Activated CD4-positive, alpha-beta T cell treated with anti-CD3 and anti-CD28 coated beads for 4 hours (primary cell): Measurements from ENCODE around the gene DRICH1.
"Not testable (repeated sequence)": the region's sequence is repeated elsewhere in the genome, so short reads cannot be mapped to it uniquely, and the experiment has no call there.

Experiments
- DNase-seq, 2 donors: peaks; one replicate each; pipeline ENCODE4 v3.0.0-alpha.2; 2020

Gene DRICH1

DNA sequence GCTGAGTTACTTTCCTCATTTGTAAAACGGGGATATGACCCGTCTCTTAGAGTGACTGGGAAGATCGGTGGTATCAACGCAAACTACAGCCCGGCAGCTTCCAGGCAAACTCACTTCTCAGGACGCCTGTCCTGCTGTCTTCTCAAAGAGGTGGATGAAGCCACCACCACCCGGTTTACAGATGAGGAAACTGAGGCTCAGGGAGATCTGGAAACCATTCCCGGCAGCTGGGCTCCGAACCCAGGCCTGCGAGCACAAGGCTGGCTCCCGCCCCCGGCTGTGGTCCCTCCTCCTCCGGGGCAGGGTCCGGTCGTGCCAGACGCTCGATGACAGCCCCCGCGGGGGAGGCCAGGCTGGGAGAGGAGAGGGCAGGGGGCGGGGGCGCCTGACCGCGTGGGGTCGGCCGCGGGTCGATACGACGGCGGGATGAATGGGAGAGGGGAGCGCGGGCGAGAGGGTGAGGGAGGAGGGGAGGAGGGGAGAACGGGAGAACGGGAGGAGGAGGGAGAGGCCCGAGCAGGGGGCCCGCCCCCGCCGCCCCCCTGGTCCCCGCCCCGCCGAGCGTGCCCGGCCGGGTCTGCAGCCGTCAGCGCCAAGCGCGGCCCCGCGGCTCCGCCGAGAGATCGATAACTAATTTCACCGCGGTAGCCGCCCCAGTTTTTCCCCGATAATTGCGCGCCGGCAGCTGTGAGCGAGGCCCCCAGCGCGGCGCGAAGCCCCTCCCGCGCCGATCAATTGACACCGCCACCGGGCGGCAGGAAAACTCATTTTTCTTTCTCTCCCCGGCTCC is 66.0 kb downstream of the DRICH1 start:
- DNase-seq = no peak

DNA sequence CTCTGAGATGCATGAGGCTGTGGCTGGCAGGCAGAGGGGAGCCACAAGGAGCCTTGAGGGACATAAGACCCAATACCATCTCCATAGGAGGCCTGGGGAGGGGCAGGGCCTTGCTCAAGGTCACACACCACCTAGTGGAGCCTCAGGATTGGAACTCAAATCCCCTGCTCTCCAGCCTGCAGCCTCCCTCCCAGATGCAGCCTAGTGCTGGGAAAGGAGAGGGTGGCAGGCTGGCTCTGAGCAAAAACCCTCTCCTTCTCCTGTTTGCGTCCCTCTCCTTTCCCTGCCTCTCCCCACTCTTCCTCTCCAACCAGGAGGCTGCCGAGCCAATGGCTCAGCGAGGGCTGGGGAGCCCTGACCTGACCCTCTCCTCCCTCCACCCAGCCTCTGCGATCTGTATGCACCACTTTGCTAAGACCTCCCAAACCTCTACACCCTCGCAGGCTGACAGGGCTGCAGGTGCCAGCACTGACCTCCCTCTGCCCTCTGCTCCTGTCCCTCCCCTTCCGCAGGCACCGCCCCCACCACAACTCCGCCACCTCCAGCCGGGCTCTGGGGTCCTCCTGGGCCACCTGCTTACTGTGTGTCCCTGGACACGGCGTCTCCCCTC is 66.7 kb downstream of the DRICH1 start:
- no peak for DNase-seq

DNA sequence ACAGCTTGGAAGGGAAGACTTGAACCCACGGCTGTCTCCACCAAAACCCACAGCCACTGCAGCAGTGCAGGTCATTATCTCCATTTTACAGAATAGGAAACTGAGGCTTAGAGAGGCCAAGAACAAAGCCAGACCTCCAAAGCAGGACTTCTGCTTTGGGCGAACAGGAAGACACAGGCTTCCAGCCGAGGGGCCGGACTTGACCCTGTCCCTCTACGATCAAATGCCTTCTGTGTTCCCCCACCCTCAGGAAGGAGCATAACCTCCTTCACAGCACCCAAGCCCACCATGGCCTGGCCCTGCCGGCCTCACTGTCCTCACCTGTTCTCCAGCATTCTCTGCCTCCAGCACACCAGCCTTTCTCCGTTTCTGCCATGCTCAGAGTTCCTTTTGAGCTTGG is 67.8 kb downstream of the DRICH1 start:
- no peak for DNase-seq

DNA sequence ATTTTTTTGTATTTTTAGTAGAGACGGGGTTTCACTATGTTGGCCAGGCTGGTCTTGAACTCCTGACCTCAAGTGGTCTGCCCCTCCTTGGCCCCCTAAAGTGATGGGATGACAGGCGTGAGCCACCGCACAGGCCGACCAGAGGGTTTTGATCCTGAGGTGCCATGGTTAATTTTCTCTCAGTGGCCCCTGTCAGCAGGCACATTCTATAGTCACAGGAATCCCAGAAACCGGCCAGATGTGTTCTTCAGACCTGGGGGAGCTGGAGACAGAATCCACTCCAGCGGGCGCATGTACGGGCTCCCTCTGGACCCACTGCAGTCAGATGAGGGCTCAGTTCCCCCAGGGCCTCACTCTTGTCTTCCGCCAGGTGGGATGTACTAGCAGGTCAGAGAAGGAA is 69.0 kb downstream of the DRICH1 start:
- DNase-seq = no peak

DNA sequence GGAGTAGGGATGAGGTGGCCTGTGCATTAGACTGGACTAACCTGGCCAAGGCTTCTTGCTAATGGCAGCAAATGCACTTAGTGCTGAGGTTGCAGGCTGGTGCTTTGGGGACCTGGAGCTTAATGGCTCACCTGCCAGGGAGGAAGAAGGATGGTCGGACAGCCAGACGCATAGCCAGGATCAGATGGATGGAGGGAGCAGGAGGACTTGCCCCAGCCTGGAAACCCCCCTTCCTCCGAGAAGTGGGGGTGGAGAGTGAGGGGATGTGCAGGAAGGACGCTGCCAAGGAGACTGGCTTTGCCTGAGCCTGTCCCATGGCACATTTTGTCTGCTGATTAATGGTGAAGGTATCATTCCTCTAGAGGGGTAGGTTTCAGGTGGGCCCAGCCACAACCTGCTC is 69.9 kb downstream of the DRICH1 start:
- no peak for DNase-seq

DNA sequence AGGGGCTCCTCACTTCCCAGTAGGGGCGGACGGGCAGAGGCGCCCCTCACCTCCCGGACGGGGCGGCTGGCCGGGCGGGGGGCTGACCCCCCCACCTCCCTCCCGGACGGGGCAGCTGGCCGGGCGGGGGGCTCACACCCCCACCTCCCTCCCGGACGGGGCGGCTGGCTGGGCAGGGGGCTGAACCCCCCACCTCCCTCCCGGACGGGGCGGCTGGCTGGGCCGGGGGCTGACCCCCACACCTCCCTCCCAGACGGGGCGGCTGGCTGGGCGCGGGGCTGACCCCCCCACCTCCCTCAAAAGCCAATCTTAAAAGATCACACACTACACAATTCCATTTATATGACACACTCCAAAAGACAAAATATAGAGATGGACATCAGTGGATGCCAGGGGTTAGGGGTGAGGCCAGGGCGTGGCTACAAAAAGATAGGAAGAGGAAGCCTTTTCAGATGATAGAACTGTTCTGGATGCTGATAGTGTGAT is 71.1 kb downstream of the DRICH1 start:
- not testable (repeated sequence) for DNase-seq

DNA sequence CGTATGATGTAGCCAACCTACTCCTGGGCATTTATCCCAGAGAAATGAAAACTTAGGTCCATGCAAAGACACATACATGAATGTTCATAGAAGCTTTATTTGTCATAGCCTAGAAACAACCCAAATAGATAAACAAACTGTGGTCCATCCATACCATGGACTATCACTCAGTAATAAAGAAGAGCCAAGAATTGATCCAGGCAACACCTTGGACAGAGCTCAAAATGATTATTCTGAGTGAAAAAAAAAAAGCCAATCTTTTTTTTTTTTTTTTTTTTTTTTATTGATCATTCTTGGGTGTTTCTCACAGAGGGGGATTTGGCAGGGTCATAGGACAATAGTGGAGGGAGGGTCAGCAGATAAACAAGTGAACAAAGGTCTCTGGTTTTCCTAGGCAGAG is 71.9 kb downstream of the DRICH1 start:
- not testable (repeated sequence) for DNase-seq
